Naive thymus-derived CD4-positive, alpha-beta T cell (primary cell): ENCODE results near the gene AZIN2. TPM values are rescaled to one million over a fixed set of nuclear protein-coding genes. Genes with fewer than 3 reads are reported as not detected.
A peak's percentile ranks its signal among the peaks of the same experiment; 100 is the strongest.
"Not testable (repeated sequence)": the region's sequence is repeated elsewhere in the genome, so short reads cannot be mapped to it uniquely, and the experiment has no call there.

ENCODE experiments used
- ATAC-seq: fragments of 150-1000 bp; cut with Tn5 transposase; 2 replicates; pipeline ENCODE4 v1.10.0; 2021; ENCODE audit warnings: mild to moderate bottlenecking, moderate library complexity
- CTCF ChIA-PET: fragments of 350-600 bp; sonication (Branson Sonifier 250); formaldehyde crosslinking; loops from one replicate; lab custom pipeline; 2021; ENCODE audit warnings: antibody characterized with exemption; lab: Charles Lee
- POLR2A ChIA-PET: fragments of 350-600 bp; sonication (Branson Sonifier 250); formaldehyde crosslinking; loops from one replicate; lab custom pipeline; 2021; ENCODE audit warnings: antibody characterized with exemption, inconsistent platforms; lab: Charles Lee
- DNase-seq, 9 donors: peaks; one replicate each; pipeline versions ENCODE4 v3.0.0 to v3.0.0-alpha.2; 2020 to 2022; ENCODE audit warnings: mixed read lengths in 1 of 9
- H3K27ac ChIP-seq: one replicate; pipeline ENCODE4 v1.7.0; 2013; ENCODE audit warnings: mild to moderate bottlenecking, low read depth, low read length, moderate library complexity
- H3K27me3 ChIP-seq, 2 donors: one replicate each; pipeline ENCODE4 v1.7.0; 2013; ENCODE audit warnings: low read length in 2 of 2, mild to moderate bottlenecking in 2 of 2, moderate library complexity in 2 of 2; ENCODE audit not compliant: control insufficient read depth in 2 of 2, insufficient read depth in 2 of 2
- H3K36me3 ChIP-seq, 3 experiments: 1 replicate in 2 of 3; 2 replicates in 1 of 3; pipeline ENCODE4 v1.7.0; 2013; ENCODE audit warnings: low read length in 3 of 3, mild to moderate bottlenecking in 3 of 3, moderate library complexity in 1 of 3; ENCODE audit not compliant: insufficient read depth in 3 of 3, control insufficient read depth in 2 of 3
- H3K4me1 ChIP-seq, 2 donors: one replicate each; pipeline ENCODE4 v1.7.0; 2013; ENCODE audit warnings: low read length in 2 of 2, mild to moderate bottlenecking in 2 of 2, moderate library complexity in 1 of 2; ENCODE audit not compliant: control insufficient read depth in 2 of 2, insufficient read depth in 2 of 2
- H3K4me3 ChIP-seq: 2 replicates; pipeline ENCODE4 v1.7.0; 2013; ENCODE audit warnings: mild to moderate bottlenecking, low read length
- H3K9me3 ChIP-seq, 3 experiments: 1 replicate in 2 of 3; 2 replicates in 1 of 3; pipeline ENCODE4 v1.7.0; 2013; ENCODE audit warnings: low read length in 3 of 3; ENCODE audit not compliant: control insufficient read depth in 2 of 3
- H3K27ac Mint-ChIP-seq, 9 donors: one replicate each; pipeline ENCODE4 v1.8.0; 2020 to 2022; ENCODE audit warnings: mixed read lengths in 9 of 9, mild to moderate bottlenecking in 8 of 9, moderate library complexity in 5 of 9, inconsistent platforms in 2 of 9
- H3K27me3 Mint-ChIP-seq, 5 donors: one replicate each; pipeline ENCODE4 v1.8.0; 2021 to 2022; ENCODE audit warnings: mixed read lengths in 5 of 5, mild to moderate bottlenecking in 1 of 5
- H3K36me3 Mint-ChIP-seq, 5 donors: one replicate each; pipeline ENCODE4 v1.8.0; 2020 to 2022; ENCODE audit warnings: mixed read lengths in 5 of 5, mild to moderate bottlenecking in 3 of 5, inconsistent platforms in 1 of 5
- H3K4me1 Mint-ChIP-seq, 7 donors: one replicate each; pipeline ENCODE4 v1.8.0; 2020 to 2022; ENCODE audit warnings: mixed read lengths in 7 of 7, mild to moderate bottlenecking in 3 of 7, inconsistent platforms in 1 of 7
- H3K4me3 Mint-ChIP-seq, 10 donors: one replicate each; pipeline ENCODE4 v1.8.0; 2020 to 2022; ENCODE audit warnings: mild to moderate bottlenecking in 10 of 10, mixed read lengths in 10 of 10, moderate library complexity in 6 of 10, inconsistent platforms in 2 of 10
- H3K9me3 Mint-ChIP-seq, 11 donors: one replicate each; pipeline ENCODE4 v1.8.0; 2020 to 2022; ENCODE audit warnings: mixed read lengths in 11 of 11, mild to moderate bottlenecking in 4 of 11, inconsistent platforms in 1 of 11, moderate library complexity in 1 of 11
- intact Hi-C, 2 donors: fragments of 100-400 bp; cut with micrococcal nuclease; formaldehyde crosslinking; loops; one replicate each; pipeline ENCODE4 v1.15.1; 2023
- polyA plus RNA-seq, 2 donors: library from polyadenylated mRNA; unstranded; fragments of 300-500 nt; fragmentation: Illumina TruSeq; gene quantifications; one replicate each; pipeline ENCODE4 v1.2.3, GENCODE V29; 2021
- total RNA-seq, 6 experiments: library from RNA in 5 of 6; stranded (reverse) in 5 of 6; gene quantifications; 1 replicate in 5 of 6; 2 replicates in 1 of 6; pipeline ENCODE4 v1.2.3 and lab custom pipeline; 2021 to 2026

The AZIN2 gene
- total and polyA plus RNA-seq, 7 experiments from 2014 or later = 4.3 to 9.6 (median 6.0) TPM

- ATAC-seq = no peak
- CTCF ChIA-PET = no interaction called here
- POLR2A ChIA-PET = no interaction called here
- H3K4me1 Mint-ChIP-seq = peaks cover 0 to 5% (median 0%) of the 10 kb centered on the region in 7 donors
- Histone ChIP-seq H3K27me3 (no peaks in the 10 kb centered on the region), H3K4me1 (no peaks in the 10 kb centered on the region), H3K9me3 (peaks cover 0 to 48% (median 5%) of the 10 kb centered on the region in 3 experiments), H3K4me3 (no peak overlapping the region), H3K36me3 (no peaks in the 10 kb centered on the region), H3K27ac (no peak overlapping the region)
- peaks cover 6 to 22% (median 8%) of the 10 kb centered on the region in 5 donors for H3K27me3 Mint-ChIP-seq
- intact Hi-C loops = no loop called here
- peaks cover 17 to 79% (median 55%) of the 10 kb centered on the region in 11 donors for H3K9me3 Mint-ChIP-seq
- peaks cover 16 to 30% (median 22%) of the 10 kb centered on the region in 5 donors for H3K36me3 Mint-ChIP-seq
- no peak overlapping the region for H3K27ac Mint-ChIP-seq
- DNase-seq = no peak
- H3K4me3 Mint-ChIP-seq = peak overlapping the region in 1 of 10 donors; percentile 0
Measured at GRCh38 chr1:33065301-33065700, 15.7 kb upstream of the AZIN2 start.

- POLR2A ChIA-PET, intact Hi-C loops, H3K4me1 Mint-ChIP-seq, ATAC-seq, H3K36me3 ChIP-seq, H3K4me3 Mint-ChIP-seq, H3K27ac Mint-ChIP-seq, H3K27me3 ChIP-seq, H3K27ac ChIP-seq, H3K4me3 ChIP-seq, CTCF ChIA-PET, DNase-seq, H3K4me1 ChIP-seq: not testable (repeated sequence)
- H3K27me3 Mint-ChIP-seq = peaks cover 6 to 30% (median 8%) of the 10 kb centered on the region in 5 donors
- peaks cover 16 to 30% (median 22%) of the 10 kb centered on the region in 5 donors for H3K36me3 Mint-ChIP-seq
- H3K9me3 Mint-ChIP-seq = peaks cover 17 to 72% (median 55%) of the 10 kb centered on the region in 11 donors
- H3K9me3 ChIP-seq = peaks cover 0 to 48% (median 5%) of the 10 kb centered on the region in 3 experiments
Measured at GRCh38 chr1:33066477-33066876, 14.5 kb upstream of the AZIN2 start.

- POLR2A ChIA-PET, H3K27me3 ChIP-seq, ATAC-seq, DNase-seq, H3K4me1 Mint-ChIP-seq, intact Hi-C loops, H3K4me3 ChIP-seq, H3K36me3 ChIP-seq, H3K4me1 ChIP-seq, H3K27ac Mint-ChIP-seq, H3K27ac ChIP-seq, H3K4me3 Mint-ChIP-seq: not testable (repeated sequence)
- CTCF ChIA-PET = interaction anchor here (0.6 kb wide), 1 partner anchor 17 kb away, joined by 3 read pairs; no protein-coding TSS in a partner anchor
- H3K9me3 ChIP-seq = peaks cover 0 to 32% (median 0%) of the 10 kb centered on the region in 3 experiments
- peaks cover 11 to 29% (median 18%) of the 10 kb centered on the region in 5 donors for H3K36me3 Mint-ChIP-seq
- peaks cover 15 to 56% (median 40%) of the 10 kb centered on the region in 11 donors for H3K9me3 Mint-ChIP-seq
- peaks cover 6 to 28% (median 8%) of the 10 kb centered on the region in 5 donors for H3K27me3 Mint-ChIP-seq
Measured at GRCh38 chr1:33068108-33068507, 12.8 kb upstream of the AZIN2 start.

- H3K27me3 ChIP-seq = no peaks in the 10 kb centered on the region
- no peak for ATAC-seq
- Mint-ChIP-seq H3K4me3 (no peak overlapping the region), H3K36me3 (peaks cover 7 to 20% (median 8%) of the 10 kb centered on the region in 5 donors), H3K4me1 (peaks cover 0 to 7% (median 0%) of the 10 kb centered on the region in 7 donors), H3K27ac (no peak overlapping the region), H3K9me3 (peaks cover 5 to 30% (median 17%) of the 10 kb centered on the region in 11 donors), H3K27me3 (peaks cover 6 to 28% (median 8%) of the 10 kb centered on the region in 5 donors)
- no peak overlapping the region for H3K4me3 ChIP-seq
- intact Hi-C loops = no loop called here
- no peak overlapping the region for H3K27ac ChIP-seq
- H3K36me3 ChIP-seq = no peaks in the 10 kb centered on the region
- H3K4me1 ChIP-seq = no peaks in the 10 kb centered on the region
- DNase-seq = no peak
- peaks cover 0 to 7% (median 0%) of the 10 kb centered on the region in 3 experiments for H3K9me3 ChIP-seq
- POLR2A ChIA-PET = no interaction called here
- CTCF ChIA-PET = no interaction called here
Measured at GRCh38 chr1:33070628-33071027, 10.3 kb upstream of the AZIN2 start.

- Histone ChIP-seq H3K4me1 (no peaks in the 10 kb centered on the region), H3K9me3 (no peaks in the 10 kb centered on the region), H3K27ac (no peak overlapping the region), H3K4me3 (no peak overlapping the region), H3K27me3 (no peaks in the 10 kb centered on the region), H3K36me3 (no peaks in the 10 kb centered on the region)
- H3K9me3 Mint-ChIP-seq = peaks cover 1 to 10% (median 3%) of the 10 kb centered on the region in 11 donors
- ChIA-PET CTCF (no interaction called here), POLR2A (no interaction called here)
- peaks cover 0 to 7% (median 0%) of the 10 kb centered on the region in 7 donors for H3K4me1 Mint-ChIP-seq
- ATAC-seq (no peak), DNase-seq (no peak)
- peaks cover 0 to 21% (median under 1%) of the 10 kb centered on the region in 5 donors for H3K27me3 Mint-ChIP-seq
- H3K4me3 Mint-ChIP-seq = no peak overlapping the region
- H3K36me3 Mint-ChIP-seq = peaks cover 0 to 3% (median under 1%) of the 10 kb centered on the region in 5 donors
- intact Hi-C loops = no loop called here
- no peak overlapping the region for H3K27ac Mint-ChIP-seq
Measured at GRCh38 chr1:33072707-33073106, 8.2 kb upstream of the AZIN2 start.

GRCh38 chr1:33074193-33074945, 6.6 kb upstream of the AZIN2 start:
- peaks cover 0 to 14% (median 0%) of the 10 kb centered on the region in 5 donors for H3K27me3 Mint-ChIP-seq
- DNase-seq = no peak

More at GRCh38 chr1:33074193-33074945, 6.6 kb upstream of the AZIN2 start:
- Mint-ChIP-seq H3K9me3 (peaks cover 0 to 5% (median 0%) of the 10 kb centered on the region in 11 donors), H3K4me3 (no peak overlapping the region), H3K36me3 (peaks cover 0 to 3% (median 0%) of the 10 kb centered on the region in 5 donors), H3K27ac (no peak overlapping the region), H3K4me1 (peaks cover 0 to 7% (median 0%) of the 10 kb centered on the region in 7 donors)
- CTCF ChIA-PET = no interaction called here
- Histone ChIP-seq H3K27ac (no peak overlapping the region), H3K4me3 (no peak overlapping the region), H3K36me3 (no peaks in the 10 kb centered on the region), H3K4me1 (no peaks in the 10 kb centered on the region), H3K9me3 (no peaks in the 10 kb centered on the region), H3K27me3 (no peaks in the 10 kb centered on the region)
- POLR2A ChIA-PET = no interaction called here
- intact Hi-C loops = no loop called here
- ATAC-seq = no peak
